GM19240 (cell line): Measurements from ENCODE around the gene PLEKHO2.

Experiments used
- DNase-seq: peaks from one replicate; pipeline ENCODE4 v3.0.0; 2011; ENCODE audit warnings: low spot score; ENCODE audit not compliant: insufficient read length

PLEKHO2 gene

DNA sequence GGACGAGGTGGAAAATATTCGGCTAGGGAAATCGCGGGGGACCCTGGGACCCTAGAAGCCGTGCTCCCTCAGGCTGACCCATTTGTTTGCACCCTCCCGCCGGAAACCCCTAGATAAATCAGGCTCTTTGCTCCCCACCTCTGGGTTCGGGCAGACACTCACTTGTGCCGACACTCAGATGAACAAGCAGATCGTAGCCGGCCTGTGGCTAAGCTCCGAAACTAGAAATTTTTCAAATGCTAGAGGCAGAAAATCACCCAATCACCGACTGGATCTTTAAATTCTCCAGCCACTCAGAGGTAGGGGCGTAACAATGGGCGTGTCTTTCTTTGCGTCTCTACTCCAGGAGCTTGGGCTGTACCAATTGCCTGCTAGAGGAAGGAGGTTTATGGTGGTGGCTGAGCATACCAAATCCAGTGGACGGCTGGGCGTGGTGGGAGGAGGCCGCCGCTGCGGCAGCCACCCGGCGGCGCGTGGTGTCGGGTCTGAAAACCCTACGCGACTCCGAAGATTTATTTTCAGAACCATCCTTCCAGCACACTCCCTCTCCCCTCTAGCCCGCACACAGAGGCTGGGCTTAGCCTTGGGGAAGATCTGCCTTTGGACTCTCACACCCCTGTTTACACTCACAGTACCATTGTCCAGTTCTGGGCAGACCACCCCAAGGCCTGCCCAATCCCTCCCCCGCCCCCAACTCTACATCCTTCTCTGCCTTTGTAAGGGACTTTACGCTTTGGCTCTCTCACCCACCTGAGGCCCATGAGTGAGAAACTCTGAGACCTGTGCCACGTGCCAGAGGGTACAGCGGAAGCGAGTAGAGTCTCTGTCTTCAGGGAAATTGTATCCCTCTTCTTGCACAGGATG, 16.1 kb upstream of the PLEKHO2 start, which contains the start of gene PIF1:
Gene PIF1 (minus strand): TSS at position 217 of the 864 bp plus-strand sequence. CDS start 1,312 bp downstream, outside the sequence.
- peak; percentile 83 for DNase-seq

DNA sequence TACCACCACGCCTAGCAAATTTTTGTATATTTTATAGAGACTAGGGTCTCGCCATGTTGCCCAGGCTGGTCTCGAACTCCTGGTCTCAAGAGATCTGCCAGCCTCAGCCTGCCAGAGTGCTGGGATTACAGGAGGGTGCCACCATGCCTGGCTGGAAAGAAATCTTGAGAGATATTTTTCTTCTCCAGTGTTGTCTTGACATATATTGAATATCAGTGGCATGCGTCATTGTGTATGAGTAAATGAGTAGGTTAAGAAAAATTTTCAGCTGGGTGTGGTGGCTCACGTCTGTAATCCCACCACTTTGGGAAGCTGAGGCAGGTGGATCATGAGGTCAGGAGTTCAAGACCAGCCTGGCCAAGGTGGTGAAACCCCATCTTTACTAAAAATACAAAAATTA, 12.7 kb upstream of the PLEKHO2 start:
- DNase-seq, result no peak

DNA sequence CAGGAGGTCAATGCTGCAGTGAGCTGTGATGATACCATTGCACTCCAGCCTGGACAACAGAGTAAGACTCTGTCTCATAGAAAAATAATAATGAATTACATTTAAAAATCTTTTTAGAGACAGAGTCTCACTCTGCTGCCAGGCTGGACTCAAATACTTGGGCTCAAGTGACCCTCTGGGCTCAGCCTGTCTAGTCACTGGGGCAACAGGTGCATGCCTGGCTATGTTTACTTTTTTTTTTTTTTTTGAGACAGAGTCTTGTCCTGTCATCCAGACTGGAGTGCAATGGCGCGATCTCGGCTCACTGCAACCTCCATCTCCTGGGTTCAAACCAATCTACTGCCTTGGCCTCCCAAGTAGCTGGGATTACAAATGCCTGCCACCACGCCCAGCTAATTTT, 8.0 kb upstream of the PLEKHO2 start:
- DNase-seq, result no peak

DNA sequence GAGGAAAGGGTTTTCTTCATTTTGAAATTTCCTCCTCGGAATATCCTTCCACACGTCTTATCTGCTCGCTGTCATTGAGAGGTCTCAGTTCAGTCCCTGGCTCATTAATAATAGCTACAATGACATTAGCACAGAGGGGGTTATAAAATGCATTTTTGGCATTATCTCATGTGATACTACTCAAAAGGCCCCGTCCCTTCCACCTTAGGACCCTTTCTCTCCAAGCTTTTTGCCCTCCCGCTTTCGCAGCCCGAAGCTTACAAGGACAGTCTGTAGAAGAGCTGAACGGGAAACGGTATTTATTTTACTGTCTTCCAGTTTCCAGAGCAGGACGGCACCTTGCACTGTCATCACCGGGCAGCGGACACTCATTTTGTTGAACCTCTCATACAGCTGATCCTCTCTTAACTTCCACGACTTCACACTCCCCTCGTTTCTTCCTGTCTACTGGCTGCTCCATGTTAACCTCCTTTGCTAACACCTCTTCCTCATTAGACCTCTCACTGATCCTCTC, 5.6 kb upstream of the PLEKHO2 start:
- no peak for DNase-seq

DNA sequence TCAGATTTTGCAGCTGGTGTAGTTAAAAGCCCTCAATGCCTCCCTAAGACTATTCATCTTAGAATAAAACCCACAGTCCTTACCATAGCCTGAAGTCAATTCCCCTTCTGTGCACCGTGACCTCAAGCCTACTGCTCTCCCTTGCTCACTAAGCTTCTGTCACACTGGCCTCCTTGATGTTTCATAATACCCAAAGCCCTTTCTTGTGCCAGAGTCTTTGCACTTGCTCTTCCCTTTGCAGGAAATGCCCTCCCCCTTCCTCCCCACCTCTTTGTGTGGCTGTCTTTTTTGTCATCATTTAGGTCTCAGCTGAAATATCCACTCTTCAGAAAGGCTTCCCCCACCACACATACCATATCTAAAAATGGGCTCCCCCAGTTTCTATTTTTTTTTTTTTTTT, 4.2 kb upstream of the PLEKHO2 start:
- no peak for DNase-seq

DNA sequence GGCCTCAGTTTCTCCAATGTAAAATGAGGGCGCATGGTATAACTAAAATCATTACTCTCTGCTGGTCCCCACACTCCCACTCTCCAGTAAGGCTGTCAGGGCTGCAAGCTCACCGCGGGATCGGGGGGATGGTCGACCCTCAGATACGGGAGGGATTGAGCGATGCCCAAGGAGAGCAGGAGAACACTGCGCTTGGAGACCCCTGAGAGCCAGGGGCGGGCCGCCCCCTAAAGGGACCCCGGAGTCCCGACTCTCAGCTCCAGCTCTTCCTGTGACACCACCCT, 713 bp upstream of the PLEKHO2 start:
- DNase-seq, result no peak

DNA sequence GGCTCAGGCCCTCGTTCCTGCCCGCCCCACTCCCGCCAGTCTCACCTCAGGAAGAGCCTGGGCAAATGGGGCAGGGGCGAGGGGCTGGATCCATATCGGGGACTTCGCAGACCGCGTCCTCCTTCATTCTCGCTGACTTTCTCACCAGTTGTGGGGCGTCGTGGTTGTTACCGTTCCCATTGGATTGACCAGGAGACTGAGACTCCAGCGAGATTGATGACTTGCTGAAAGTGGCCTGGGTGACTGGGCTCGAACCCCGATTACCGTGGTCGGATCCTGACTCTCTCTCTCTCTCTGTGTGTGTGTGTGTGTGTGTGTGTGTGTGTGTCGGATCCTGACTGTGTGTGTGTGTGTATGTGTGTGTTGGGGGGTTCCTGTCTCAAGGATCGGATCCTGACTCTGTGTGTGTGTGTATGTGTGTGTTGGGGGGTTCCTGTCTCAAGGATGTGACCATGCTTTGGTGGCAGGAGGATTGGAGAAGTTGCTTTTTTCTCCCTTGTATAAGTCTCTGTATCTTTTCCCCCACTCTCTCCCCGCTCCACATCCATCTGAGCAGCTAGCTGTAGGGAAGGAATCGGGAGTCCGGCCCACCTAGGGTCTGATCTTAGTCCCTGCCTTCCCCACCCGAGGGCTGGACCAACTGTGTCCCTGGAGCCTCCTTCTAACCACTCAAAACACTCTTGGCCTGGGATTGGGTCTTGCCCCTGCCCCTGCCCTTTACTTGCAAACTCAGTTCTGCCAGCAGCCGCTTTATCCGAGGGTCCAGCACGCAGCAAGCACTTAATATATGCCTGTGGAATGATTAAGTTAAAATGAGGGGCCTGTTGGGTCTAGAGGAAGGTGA, 603 bp downstream of the PLEKHO2 start:
- DNase-seq, result no peak

DNA sequence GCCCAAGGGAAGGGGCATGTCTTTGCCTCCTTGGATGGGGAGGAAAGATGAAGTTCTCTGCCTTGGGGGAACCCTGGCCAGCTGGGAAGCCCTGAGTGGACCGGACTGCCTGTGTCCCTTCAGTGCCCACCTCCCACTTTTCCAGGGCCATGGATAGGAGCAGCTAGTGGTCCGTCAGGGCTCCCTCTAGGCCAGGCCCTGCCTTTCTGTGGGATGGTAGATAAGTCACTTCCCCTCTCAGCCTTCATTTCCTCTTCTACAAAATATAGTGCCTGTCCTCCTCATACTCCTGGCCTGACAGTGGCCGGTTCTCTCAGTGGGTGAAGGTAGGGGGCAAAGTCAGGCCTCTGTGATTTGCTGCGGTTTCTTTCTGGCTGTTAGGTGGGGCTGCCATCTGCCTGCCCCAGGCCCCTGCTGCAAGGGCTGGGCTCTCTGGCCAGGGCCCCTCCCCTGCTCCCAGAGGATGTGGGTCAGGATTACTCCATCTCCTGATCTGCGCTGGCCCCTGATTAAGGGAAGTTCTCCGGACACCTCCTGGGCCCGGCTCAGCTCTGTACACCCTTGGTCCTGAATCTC, 1.4 kb downstream of the PLEKHO2 start:
- DNase-seq, result no peak

DNA sequence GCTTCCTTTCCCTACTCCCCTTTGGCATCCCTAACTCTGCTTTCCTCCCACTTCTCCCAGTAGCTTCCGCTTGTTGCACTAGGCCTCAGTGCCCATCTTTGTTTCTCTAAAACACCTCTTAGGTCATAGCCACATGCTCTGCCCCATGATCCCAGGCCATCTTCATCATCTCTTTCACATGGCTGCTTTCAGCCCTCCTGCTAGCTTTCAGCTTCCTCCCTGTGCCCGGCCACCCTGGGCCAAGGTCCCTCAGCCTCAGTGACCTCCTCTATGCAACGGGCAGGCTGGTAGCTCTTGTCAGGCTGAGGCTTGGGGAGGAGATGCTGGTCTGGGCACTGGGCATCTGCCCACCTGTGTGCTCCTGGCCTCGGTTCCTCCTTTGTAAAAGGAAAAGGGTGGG, 2.3 kb downstream of the PLEKHO2 start:
- no peak for DNase-seq

DNA sequence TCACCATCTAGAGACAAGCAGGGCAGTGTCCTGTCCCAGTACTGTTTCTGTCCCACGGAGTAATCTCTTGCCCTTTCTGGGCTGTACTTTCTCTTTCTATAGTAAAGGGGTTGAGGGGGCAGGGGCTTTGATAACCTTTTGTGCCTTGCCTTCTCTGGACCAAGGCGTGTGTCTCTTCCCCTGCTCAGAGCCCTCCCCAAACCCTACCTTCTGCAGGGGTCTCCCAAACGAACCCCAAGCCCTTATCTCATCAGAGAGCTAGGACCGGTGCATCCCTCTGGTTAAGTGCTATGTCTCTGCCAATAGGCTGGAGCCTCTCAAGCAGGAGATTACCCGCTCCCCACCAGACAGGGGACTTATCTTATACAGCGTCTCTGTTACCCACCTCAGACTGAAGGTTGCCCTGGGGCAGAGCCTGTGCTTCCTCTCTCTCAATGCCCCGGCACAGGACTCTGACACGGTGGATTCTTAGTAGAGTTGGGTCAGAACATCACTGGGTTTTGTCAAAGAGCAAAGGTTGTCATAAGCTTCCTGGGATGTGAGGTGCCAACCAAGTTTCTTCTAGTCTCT, 2.9 kb downstream of the PLEKHO2 start:
- DNase-seq, result no peak

DNA sequence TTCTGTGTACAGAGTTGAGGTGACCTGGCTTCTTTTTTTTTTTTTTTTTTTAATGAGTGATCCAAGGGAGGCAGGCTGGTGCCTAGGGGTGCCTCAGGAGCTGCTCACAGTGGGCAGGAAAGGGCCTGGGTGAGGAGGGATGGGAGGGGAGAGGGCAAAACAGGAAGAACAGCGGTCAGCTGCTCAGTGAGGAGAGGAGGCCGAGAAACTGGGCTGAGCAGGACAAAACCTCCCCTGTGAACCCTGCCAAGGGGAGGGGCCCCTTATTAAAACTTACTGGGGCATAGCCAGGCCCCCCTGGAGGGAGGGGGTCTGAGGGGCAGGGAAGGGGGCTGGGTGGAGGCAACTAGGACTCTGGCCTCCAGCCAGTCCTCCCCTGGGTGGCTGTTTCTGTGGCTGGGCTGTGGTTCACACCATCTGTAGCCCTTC, 3.5 kb downstream of the PLEKHO2 start:
- DNase-seq, result no peak

DNA sequence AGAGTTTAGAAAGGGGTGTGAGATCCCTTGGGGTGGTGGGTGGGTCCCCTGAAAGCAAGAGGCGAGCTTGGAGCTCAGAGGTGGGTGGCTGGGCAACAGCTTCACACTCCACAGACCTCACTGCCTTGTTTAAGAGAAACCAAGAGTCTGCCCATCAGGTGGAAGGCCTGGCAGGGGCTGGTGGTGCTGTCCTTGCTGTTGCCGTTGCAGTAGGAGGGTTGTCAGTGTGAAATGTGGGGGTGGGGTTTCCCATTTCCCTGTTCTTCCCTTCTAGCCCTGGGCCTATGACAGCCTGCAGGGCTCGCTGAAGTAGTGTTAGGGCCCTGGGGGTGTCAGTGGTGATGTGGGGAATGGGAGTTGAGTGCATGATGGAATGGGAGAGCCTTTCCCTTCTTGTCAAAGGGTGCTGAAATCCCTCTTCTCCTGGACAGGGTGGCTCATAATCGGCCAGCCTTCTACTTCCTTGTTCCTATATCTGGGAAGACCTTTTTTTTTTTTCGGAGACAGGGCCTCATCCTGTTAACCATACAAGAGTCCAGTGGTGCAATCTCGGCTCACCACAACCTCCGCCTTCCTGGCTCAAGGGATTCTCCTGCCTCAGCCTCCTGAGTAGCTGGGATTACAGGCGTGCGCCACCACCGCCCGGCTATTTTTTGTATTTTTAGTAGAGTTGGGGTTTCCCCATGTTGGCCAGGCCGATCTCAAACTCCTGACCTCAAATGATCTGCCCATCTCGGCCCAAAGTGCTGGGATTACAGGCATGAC, 4.3 kb downstream of the PLEKHO2 start:
- no peak for DNase-seq

DNA sequence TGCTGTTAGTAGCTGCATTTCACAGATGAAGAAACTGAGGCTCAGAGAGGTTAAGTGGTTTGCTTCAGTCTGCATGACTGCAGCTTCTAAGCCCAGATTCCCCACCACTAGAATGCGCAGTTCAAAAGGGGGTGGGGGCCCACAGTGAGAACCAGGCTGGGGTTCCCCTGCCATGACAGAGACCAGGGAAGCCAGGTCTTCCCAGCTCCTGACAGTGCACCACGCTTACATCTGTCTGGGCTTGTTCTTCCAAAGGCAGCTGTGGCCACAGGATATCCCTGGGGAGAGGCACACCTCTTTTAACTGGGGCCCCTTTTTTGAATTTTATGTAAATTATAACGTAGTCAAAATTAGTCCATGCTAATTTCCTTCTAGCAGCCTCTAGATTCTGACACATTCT, 5.3 kb downstream of the PLEKHO2 start:
- no peak for DNase-seq

DNA sequence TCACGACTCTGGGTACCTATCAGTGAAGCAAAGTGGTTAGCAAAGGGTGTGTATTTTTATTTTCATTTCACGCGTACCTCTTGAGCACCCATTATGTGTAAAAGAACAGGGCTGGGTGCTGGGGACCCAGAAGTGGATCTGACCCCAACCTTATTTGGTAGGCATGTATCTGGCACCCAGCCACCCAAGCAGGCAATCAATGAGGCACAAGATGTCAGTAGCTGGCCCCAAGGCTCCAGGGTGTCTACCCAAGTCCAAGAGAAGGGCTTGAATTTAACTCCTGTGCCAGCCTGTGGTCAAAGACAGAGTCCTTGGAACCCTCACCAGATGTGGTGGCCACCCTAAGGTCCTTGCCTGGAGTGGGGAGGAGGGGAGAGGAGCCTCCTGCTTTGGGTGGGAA, 5.7 kb downstream of the PLEKHO2 start:
- DNase-seq, result no peak

DNA sequence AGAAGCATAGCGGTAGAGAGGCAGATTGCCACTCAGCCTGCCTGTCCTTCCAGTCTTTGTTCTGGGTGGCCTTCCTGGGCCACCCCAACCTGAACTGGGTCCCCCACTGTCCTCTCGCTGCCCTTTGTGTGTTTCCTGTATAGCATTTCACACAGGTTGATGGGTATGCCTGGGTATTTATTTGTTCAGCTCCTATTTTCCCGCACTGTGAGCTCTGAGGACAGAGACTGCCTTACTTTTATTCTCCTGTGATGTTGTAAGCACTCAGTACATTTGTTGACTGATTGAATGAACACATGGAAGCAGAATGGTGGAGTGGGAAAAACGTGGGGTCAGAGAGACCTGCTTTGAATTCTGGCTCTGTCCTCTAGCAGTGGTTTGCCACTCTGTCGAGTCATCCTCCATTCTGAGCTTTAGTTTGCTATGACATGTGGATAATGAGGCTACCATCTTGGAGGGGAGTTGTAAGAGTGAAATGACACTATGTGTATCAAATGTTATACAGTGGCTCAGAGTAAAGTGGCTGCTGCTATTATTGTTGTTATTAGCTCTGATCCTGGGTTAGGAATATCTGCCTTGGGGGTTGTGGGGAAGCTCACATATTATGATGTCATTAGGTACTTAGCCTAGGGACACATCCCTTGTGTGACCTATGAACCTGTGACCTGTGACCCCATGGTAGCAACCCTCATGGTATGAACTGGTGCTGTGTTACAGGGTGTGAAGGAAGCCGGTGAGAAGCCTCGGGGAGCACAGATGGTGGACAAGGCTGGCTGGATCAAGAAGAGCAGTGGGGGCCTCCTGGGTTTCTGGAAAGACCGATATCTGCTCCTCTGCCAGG, 6.4 kb downstream of the PLEKHO2 start:
- no peak for DNase-seq

DNA sequence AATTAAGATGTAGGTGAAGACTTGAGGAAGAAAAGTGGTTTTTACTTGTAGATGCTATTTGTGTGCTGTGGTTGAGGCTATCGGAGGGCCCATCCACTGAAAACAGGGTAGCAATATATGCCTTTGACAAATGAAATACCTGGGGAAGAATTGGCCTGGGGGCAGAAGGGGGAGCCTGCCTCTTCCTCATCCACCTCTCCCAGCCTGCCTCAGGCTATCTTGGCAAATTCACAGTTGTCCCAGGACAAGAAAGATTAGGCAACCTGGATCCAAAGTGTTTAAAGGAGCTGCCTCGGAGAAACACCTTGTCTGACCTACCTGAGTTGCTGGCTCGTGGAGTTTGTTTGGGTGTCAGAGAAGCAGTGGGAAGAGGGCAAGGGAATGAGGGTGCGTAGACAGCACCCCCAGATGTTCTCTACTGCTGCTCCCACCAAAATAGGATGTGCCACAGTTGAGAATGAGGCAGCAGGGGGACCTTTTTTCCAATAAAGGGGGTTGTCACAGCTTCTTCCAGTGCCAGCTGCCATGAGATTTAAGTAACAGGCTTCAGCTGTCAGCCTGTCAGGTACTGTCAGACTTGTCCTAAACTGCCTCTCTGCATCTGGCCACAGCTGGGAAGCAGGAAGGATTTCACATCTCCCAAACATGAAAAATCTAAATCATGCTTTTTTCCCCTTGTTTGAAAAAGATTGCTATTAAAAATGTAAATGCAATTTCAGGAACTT, 9.2 kb downstream of the PLEKHO2 start:
- DNase-seq, result no peak

DNA sequence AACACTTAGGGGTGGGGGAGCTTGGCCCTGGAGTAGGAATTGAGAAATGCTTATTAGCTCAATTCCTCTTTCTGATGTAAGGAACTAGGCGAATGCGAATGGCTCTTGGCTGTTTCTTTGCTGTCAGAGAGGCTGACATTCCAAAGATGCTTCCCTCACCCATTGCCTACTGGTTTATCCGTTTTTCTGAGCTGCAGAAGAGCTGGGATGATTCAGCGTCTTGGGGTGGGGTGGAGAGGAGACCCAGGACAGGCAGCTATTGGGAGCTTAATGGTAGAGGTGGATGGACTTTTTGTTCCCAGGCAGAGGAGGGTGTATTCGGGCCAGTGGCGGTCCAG, 9.8 kb downstream of the PLEKHO2 start:
- no peak for DNase-seq

DNA sequence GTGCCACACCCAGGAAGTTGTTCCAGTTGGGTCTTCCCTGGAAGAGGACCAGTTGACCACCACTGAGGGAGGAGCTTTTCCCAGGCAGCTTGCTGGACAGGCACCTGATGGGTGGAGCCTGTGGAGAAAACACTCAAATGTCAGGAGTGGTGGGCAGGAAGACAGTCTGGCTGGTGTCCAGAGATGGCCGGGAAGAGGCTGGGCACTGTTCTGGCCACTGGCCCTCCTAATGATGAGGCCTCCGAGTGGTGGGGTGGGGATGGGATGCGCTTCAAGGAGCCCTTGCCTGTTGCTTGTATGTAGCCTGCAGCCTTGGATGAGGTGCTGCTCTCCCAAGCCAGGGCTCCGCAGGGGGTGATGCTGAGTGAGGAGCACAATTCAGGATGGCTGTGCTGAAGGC, 12.3 kb downstream of the PLEKHO2 start:
- DNase-seq, result no peak

DNA sequence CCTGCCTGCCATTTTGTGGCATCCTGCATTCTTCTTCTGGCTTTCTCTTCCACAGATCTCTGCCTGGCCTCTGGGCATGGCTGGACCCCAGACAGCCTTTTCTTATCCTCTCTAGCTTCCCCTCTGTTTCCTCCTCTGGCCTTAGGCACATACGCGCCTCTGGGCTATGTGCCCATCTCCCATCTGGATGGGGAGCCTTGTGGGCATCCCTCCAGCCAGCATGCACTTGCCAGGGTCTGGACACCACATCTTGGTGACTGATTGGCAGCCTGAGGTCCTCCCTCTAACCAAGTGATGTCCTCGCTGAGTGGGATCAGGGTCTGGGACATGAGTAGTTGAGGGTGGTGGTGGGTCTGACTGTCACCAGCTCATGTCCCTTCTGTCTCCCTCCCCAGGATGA, 12.8 kb downstream of the PLEKHO2 start:
- DNase-seq, result no peak
